Measurements from ENCODE around the gene LSM3. TPM values are rescaled to one million over a fixed set of nuclear protein-coding genes. Genes with fewer than 3 reads are reported as not detected.

The LSM3 gene
- total and polyA plus RNA-seq, 7 donors: 11.1 to 20.2 (median 14.1) TPM

GRCh38 chr3:14183015-14183577, 4.5 kb downstream of the LSM3 start:
- Histone ChIP-seq H3K9me3 (no peaks in the 10 kb centered on the region), H3K36me3 (ENCODE audit: insufficient read depth in 1 of 2, low read depth in 1 of 2) (peaks cover 3 to 66% of the 10 kb centered on the region in 2 donors)

GRCh38 chr3:14186854-14187458, 8.3 kb downstream of the LSM3 start:
- peak in 1 of 4 donors; percentile 35 for ATAC-seq
- no peak overlapping the region for H3K4me3 ChIP-seq
- H3K27ac ChIP-seq: no peak overlapping the region
- H3K9me3 ChIP-seq: no peaks in the 10 kb centered on the region
- no peak for TF ChIP-seq CTCF (IDR thresholded peaks at IDR 0.05)
- no peak for DNase-seq
- H3K4me1 ChIP-seq: no peaks in the 10 kb centered on the region
- intact Hi-C loops (cut with DNase I): no loop called here
- H3K36me3 ChIP-seq (ENCODE audit: insufficient read depth in 1 of 2, low read depth in 1 of 2): peaks cover 3 to 62% of the 10 kb centered on the region in 2 donors
- whole genome bisulfite sequencing, 3 donors: 94 to 95% (median 94%) methylated on average over 5 of the region's 5 CpGs
- no peaks in the 10 kb centered on the region for H3K27me3 ChIP-seq (ENCODE audit: insufficient read depth in 3 of 3, low read length in 2 of 3)

More at GRCh38 chr3:14183015-14183577, 4.5 kb downstream of the LSM3 start:
- Histone ChIP-seq H3K27ac (no peak overlapping the region), H3K4me1 (peaks cover 9% of the 10 kb centered on the region), H3K27me3 (ENCODE audit: insufficient read depth in 3 of 3, low read length in 2 of 3) (no peaks in the 10 kb centered on the region), H3K4me3 (no peak overlapping the region)
- DNase-seq (no peak), ATAC-seq (no peak)
- intact Hi-C loops (cut with DNase I): no loop called here
- 58 to 64% (median 61%) methylated on average over 2 of the region's 2 CpGs for WGBS, 3 donors
- TF ChIP-seq CTCF (IDR thresholded peaks at IDR 0.05): no peak

- DNase-seq: no peak
- intact Hi-C loops (cut with DNase I): no loop called here
- Histone ChIP-seq H3K4me1 (no peaks in the 10 kb centered on the region), H3K36me3 (ENCODE audit: insufficient read depth in 1 of 2, low read depth in 1 of 2) (peaks cover 3 to 49% of the 10 kb centered on the region in 2 donors), H3K27me3 (ENCODE audit: insufficient read depth in 3 of 3, low read length in 2 of 3) (no peaks in the 10 kb centered on the region), H3K27ac (no peak overlapping the region), H3K9me3 (no peaks in the 10 kb centered on the region), H3K4me3 (no peak overlapping the region)
- TF ChIP-seq CTCF (IDR thresholded peaks at IDR 0.05): no peak
- no peak for ATAC-seq
- 65 to 75% (median 67%) methylated on average over 4 of the region's 4 CpGs for WGBS, 3 donors
These were observed 9.6 kb downstream of the LSM3 start for GRCh38 chr3:14188041-14188754.

- WGBS, 3 donors: 93 to 95% (median 95%) methylated on average over 4 of the region's 4 CpGs
- DNase-seq (no peak), ATAC-seq (no peak)
- no peak overlapping the region for H3K4me3 ChIP-seq
- peaks cover 3% of the 10 kb centered on the region for H3K4me1 ChIP-seq
- no peaks in the 10 kb centered on the region for H3K9me3 ChIP-seq
- peaks cover 2 to 19% of the 10 kb centered on the region in 2 donors for H3K36me3 ChIP-seq (ENCODE audit: insufficient read depth in 1 of 2, low read depth in 1 of 2)
- intact Hi-C loops (cut with DNase I): no loop called here
- H3K27me3 ChIP-seq (ENCODE audit: insufficient read depth in 3 of 3, low read length in 2 of 3): no peaks in the 10 kb centered on the region
- no peak for TF ChIP-seq CTCF (IDR thresholded peaks at IDR 0.05)
- no peak overlapping the region for H3K27ac ChIP-seq
These were observed 16.2 kb downstream of the LSM3 start for GRCh38 chr3:14194865-14195264.
